HG03139 (cell line): ENCODE results near the gene CHCHD5.
"Not testable (repeated sequence)": the region's sequence is repeated elsewhere in the genome, so short reads cannot be mapped to it uniquely, and the experiment has no call there.

ENCODE experiments used
- ATAC-seq: cut with Tn5 transposase; IDR thresholded peaks from one replicate; pipeline ENCODE4 v1.9.1; 2021; ENCODE audit not compliant: unreplicated experiment

CHCHD5 gene, protein sequence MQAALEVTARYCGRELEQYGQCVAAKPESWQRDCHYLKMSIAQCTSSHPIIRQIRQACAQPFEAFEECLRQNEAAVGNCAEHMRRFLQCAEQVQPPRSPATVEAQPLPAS

GRCh38 chr2:112584134-112584890 is at the start of gene CHCHD5:
Gene CHCHD5 (plus strand): TSS chr2:112584609. CDS start chr2:112584648, 39 bp downstream.
- peak; percentile 89 for ATAC-seq

GRCh38 chr2:112534826-112535225 is 49.6 kb upstream of the CHCHD5 start:
- no peak for ATAC-seq

GRCh38 chr2:112536665-112537064 is 47.7 kb upstream of the CHCHD5 start:
- ATAC-seq = not testable (repeated sequence)

DNA sequence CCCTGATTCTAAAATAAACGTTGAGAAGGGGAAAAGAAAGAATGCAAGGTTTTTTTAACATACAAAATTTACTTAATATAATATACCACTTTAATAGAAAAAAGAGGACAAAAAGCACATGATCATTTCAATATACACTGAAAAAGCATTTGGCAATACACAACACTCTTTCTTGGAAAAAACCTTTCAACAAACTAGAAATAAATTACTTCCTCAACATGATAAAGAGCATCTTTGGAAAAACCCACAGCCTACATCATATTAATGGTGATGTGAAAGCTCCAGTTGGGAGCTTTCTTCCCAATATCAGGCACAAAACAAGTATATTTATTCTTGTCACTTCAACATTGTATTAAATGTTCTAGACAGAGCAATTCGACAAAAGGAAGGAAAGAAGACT is 45.1 kb upstream of the CHCHD5 start:
- no peak for ATAC-seq

DNA sequence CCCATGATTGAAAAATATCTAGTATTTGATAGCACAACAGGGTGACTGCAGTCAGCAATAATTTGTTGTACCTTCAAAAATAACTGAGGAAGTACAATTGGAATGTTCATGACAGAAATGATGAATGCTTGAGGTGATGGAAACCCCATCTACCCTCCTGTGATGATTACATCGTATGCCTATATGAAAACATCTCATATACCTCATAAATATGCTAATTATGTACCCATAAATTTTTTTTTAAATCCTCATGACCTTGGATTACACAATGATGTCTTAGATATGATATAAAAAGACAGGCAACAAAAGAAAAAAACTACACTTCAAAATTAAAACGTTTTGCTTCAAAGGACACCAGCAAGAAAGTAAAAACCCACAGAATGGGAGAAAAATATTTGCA is 43.5 kb upstream of the CHCHD5 start:
- no peak for ATAC-seq

- ATAC-seq = peak; percentile 52
Measured at GRCh38 chr2:112541315-112542122, 42.9 kb upstream of the CHCHD5 start.

DNA sequence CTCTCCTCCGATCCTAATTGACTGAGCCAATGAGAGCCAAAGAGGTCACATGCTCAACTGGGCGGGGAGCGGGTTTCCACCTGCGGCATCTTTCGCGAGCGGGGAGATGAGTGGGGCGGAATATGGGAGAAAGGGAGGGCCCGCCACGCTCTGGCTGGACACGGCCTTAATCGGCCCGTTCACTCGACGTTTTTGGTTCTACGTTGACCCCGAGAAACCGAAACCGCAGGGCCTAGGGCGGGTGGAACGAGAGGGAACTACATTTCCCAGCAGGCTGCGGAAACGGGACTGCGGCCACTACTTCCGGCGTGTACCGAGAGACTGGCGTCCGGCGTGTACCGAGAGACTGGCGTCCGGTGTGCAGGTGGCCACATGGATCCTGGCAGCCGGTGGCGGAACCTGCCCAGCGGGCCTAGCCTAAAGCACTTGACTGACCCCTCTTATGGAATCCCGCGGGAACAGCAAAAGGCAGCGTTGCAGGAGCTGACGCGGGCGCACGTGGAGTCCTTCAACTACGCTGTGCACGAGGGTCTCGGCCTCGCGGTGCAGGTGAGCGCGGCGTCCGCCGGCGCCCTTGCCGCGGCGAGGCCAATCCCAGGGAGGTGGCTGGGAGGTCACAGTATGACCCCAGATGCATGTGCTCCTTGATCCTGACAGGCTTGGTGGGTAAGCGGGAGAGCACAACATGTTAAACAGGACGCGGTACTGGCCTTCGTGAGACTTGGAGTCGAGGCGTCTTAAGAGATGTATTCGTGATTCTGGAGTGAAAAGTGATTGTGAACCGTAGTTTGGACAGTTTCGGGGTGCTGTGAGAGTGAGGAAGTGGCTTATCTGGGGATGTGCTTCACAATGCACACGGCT is 42.1 kb upstream of the CHCHD5 start, which contains the start of gene POLR1B:
POLR1B (plus strand) TSS at position 343 of the 861 bp plus-strand sequence; CDS start at position 373, 30 bp downstream.
- ATAC-seq = peak; percentile 69

- ATAC-seq = no peak
Measured at GRCh38 chr2:112542984-112543661, 41.3 kb upstream of the CHCHD5 start.

GRCh38 chr2:112547333-112547732 is 37.1 kb upstream of the CHCHD5 start:
- ATAC-seq = no peak

- no peak for ATAC-seq
Measured at GRCh38 chr2:112548980-112549379, 35.4 kb upstream of the CHCHD5 start.

DNA sequence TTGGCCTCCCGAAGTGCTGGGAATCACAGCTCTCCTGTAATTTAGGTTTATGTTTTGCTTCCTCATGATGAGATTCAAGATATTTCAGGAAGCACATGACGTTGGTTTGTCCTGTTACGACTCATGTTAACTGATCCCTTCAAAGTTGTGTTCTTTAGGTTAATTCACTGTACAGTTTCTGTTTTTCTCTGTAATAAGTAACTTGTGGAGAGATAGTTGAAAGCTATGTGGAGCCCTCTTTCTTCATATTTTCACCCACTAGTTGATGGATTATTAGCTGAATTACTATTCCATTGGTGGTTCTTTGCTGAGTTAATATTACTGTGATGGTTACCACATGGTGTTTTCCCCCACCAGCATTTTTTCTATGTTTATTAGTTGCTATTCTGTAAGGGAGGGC is 18.3 kb upstream of the CHCHD5 start:
- ATAC-seq = peak; percentile 75

GRCh38 chr2:112566508-112566907 is 17.9 kb upstream of the CHCHD5 start:
- peak; percentile 18 for ATAC-seq

- ATAC-seq = no peak
Measured at GRCh38 chr2:112572005-112572404, 12.4 kb upstream of the CHCHD5 start.

- no peak for ATAC-seq
Measured at GRCh38 chr2:112577756-112578155, 6.7 kb upstream of the CHCHD5 start.

DNA sequence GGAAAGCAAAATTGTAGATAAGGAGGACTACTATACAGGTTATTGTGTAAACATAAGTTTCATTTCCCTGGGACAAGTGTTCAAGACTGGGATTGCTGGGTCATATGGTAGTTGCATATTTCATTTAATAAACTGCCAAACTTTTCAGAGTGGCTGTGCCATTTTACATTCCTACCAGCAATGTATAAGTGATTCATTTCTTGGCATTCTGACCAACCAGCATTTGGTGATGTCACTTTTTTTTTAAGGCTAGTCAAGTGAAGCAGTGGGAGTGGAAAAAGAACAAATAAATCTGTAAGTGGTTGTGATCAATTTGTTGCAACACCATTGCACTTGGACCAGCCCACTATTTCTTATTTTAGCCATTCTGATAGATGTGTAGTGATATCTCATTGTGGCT is 5.2 kb upstream of the CHCHD5 start:
- ATAC-seq = no peak

GRCh38 chr2:112580084-112580483 is 4.3 kb upstream of the CHCHD5 start:
- no peak for ATAC-seq

- ATAC-seq = no peak
Measured at GRCh38 chr2:112582314-112582746, 2.1 kb upstream of the CHCHD5 start.

- no peak for ATAC-seq
Measured at GRCh38 chr2:112583497-112584133, 794 bp upstream of the CHCHD5 start.

DNA sequence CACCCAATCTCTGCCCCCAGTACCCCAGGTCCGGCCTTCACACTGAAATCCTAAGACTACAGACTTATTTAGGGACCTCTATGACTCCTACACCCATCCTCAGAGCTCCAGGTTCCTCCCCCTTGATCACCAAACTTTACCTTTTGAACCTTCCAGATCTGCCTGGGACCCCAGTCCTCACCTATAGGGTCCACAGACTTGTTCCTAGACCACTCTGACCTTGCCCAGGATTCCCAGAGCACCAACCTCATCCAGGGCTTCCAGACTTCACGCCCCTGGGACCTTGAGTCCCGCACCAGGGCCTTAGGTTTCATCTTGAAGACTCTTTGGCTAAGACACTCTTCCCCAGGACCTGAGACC is 462 bp downstream of the CHCHD5 start:
- no peak for ATAC-seq

DNA sequence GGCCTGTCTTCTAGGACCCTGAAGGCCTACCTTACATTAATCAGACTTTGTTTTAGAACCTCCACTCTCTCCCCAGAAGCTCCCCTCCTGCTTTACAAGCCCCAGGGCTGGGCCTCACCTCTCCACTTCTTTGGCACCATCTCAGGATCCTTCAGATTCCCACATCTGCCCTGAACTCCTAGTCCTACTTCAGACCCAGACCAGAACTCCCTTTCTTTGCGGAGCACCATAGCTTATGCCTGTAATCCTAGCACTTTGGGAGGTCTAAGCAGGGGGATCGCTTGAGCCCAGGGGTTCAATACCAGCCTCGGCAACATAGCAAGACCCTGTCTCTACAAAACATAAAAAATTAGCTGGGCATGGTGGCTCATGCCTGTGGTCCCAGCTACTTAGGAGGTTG is 991 bp downstream of the CHCHD5 start:
- ATAC-seq = no peak
